HG02938 (cell line): ENCODE measurements around the gene ACTR3.
"Not testable (repeated sequence)": the region's sequence is repeated elsewhere in the genome, so short reads cannot be mapped to it uniquely, and the experiment has no call there.

Source experiments
- ATAC-seq: cut with Tn5 transposase; IDR thresholded peaks from one replicate; pipeline ENCODE4 v1.9.1; 2021; ENCODE audit warnings: mild to moderate bottlenecking, moderate library complexity; ENCODE audit not compliant: unreplicated experiment

ACTR3 gene

GRCh38 chr2:113901943-113902342 is 12.1 kb downstream of the ACTR3 start:
- ATAC-seq = no peak

GRCh38 chr2:113905886-113906285 is 16.0 kb downstream of the ACTR3 start:
- ATAC-seq = no peak

GRCh38 chr2:113906647-113907046 is 16.8 kb downstream of the ACTR3 start:
- ATAC-seq = no peak

GRCh38 chr2:113907297-113907696 is 17.4 kb downstream of the ACTR3 start:
- no peak for ATAC-seq

GRCh38 chr2:113910110-113910717 is 20.3 kb downstream of the ACTR3 start:
- no peak for ATAC-seq

- ATAC-seq = no peak
Observed at GRCh38 chr2:113910967-113911678, 21.2 kb downstream of the ACTR3 start.

- ATAC-seq = no peak
Observed at GRCh38 chr2:113915082-113915819, 25.4 kb downstream of the ACTR3 start.

GRCh38 chr2:113918229-113918628 is 28.3 kb downstream of the ACTR3 start:
- ATAC-seq = no peak

- ATAC-seq = no peak
Observed at GRCh38 chr2:113920996-113921395, 31.1 kb downstream of the ACTR3 start.

GRCh38 chr2:113922335-113922734 is 32.4 kb downstream of the ACTR3 start:
- no peak for ATAC-seq

- ATAC-seq = no peak
Observed at GRCh38 chr2:113922784-113923183, 32.9 kb downstream of the ACTR3 start.

GRCh38 chr2:113925884-113926283 is 36.0 kb downstream of the ACTR3 start:
- ATAC-seq = no peak

GRCh38 chr2:113926314-113926713 is 36.4 kb downstream of the ACTR3 start:
- ATAC-seq = no peak

GRCh38 chr2:113930448-113930847 is 40.6 kb downstream of the ACTR3 start:
- no peak for ATAC-seq

- ATAC-seq = no peak
Observed at GRCh38 chr2:113937501-113937900, 47.6 kb downstream of the ACTR3 start.

GRCh38 chr2:113940891-113941290 is 51.0 kb downstream of the ACTR3 start:
- no peak for ATAC-seq

GRCh38 chr2:113945784-113946183 is 55.9 kb downstream of the ACTR3 start:
- ATAC-seq = not testable (repeated sequence)

- not testable (repeated sequence) for ATAC-seq
Observed at GRCh38 chr2:113950906-113951305, 61.0 kb downstream of the ACTR3 start.

- no peak for ATAC-seq
Observed at GRCh38 chr2:113961000-113961399, 71.1 kb downstream of the ACTR3 start.

GRCh38 chr2:113962692-113963480 is 73.0 kb downstream of the ACTR3 start:
- no peak for ATAC-seq

GRCh38 chr2:113963965-113964364 is 74.1 kb downstream of the ACTR3 start:
- ATAC-seq = no peak
